ENCODE data around the gene KMT2B.
"Not testable (repeated sequence)": the region's sequence is repeated elsewhere in the genome, so short reads cannot be mapped to it uniquely, and the experiment has no call there.

KMT2B gene

DNA sequence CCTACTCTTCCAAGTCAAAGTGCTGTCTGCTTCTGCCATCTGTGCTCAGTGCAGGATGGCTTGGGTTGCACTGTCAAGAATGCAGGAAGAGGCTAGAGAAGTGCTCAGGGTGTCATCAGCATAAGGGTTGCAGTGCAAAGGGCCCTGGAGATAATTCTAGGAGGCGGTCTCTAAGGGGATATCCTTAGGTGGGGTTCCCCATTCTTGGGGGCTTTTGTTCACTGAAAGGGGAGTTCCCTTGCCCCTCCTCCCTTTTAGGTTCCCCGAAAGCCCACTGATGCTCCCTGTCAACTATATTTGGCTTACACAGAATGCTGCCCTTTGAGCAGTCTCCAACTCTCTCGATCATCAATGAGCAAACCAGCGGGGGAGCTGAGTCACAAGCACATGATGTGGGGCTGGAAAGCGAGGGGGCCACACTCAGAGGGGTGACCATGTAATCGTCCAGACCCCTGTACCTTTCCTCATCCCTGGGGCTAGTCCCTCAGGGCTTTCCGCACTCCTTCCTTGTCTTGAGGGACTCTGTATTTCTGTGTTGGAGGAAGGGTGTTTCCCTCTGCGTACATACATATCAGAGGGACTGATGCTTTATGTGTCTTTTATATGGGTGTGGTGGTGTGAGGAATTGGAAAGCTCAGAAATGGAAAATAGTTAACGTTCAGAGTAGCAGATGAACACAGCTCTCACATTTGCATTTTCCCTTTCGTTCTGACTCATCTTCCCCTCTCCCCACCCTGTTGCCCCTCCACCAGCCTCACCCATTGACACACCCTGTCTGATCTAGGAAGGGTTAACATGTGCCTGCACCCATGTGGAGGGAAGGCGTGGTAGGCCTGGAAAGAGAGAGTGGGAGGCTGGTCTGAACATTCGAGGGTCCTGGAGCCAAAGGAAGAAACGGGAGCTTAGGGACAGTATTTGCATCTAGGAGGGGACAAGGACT lies 6.7 kb upstream of the KMT2B start:
- peak; percentile 85 for DNase-seq

DNA sequence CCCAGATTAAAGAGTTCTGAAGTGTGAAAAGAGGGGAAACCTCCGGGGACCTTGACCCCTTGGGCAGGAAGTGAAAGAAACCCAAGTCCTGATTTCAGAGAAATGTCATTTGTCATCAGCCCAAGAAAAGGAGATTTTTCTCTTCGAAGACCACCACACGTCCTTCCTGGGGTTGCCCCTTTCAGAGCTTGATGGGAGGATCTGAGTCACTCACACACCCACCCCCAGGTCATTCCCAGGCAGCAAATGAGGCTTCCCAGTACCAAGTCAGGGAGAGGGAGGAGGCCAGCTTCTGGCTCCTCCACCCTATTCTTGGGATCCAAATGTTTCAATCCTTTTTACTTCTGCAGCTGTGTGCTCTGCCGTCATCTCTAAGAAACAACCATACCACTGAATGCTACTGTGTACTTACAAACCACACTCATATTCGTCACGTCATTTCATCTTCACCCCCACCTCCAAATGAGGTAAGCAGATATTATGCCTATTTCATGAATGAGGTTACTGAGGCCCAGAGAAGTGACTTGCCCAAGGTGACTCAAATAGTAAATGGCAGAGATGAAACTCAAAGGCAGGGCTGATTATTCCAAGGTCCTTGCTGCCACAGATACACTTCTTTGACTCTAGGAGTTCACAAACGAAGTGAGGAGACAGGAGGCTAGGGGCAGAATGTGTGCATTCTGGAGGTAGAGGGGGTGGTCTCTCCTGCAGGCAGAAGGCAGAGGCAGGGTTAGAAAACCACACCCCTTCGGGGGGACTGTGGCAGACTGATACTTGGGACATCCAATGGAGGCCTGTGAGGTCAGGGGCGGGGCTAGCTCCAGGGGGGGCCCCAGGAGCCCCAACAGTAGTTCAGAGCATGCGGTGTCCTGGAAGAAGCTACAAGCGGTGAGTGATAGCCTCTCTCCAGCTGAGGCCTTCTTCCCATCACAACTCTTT lies 5.0 kb upstream of the KMT2B start:
- peak; percentile 82 for DNase-seq

DNA sequence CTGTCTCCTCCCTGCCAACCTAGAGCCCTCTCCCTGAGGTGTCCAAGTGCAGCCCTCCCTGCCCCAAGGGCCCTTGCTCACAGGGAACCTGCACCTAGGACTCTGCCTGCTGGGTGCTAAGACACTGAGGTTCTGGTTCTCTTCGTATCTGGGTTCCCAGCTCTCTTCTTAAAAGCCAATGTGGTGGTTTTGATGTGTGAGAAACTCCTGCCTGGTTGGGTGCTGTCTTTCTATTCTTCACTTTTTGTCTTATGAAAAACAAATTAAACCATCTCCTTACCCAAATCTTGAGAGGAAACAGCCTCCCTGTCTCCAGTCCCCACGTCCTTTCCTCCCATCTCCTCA lies 4.3 kb upstream of the KMT2B start:
- no peak for DNase-seq

DNA sequence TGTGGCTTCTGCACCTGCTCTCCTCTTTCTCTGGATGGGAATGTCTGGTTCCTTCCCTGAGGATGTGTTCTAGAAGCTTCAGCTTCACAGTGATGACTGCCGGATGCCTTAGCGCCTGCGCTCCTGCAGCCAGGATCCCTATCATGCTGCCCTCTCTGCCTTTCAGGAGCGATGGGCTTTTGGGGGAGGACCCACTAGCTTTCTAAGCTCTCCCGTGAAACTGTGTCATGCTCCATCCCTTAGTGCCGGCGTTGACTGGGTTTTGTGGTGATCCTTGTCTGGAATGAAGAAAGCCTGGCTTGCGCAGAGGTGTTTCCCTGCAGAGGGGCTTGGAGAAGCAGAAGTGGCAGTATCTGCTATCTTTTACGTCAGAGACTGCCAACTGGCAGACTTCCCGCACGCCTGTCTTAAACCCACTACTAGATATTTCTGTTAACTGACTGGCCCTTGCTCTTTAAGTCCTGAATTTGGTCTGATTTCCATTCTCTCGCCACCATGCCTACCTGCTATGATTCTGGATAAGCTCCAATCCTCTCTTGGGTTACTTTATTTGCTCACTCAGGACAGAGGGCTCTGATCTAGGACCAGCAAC lies 3.8 kb upstream of the KMT2B start:
- no peak for DNase-seq

DNA sequence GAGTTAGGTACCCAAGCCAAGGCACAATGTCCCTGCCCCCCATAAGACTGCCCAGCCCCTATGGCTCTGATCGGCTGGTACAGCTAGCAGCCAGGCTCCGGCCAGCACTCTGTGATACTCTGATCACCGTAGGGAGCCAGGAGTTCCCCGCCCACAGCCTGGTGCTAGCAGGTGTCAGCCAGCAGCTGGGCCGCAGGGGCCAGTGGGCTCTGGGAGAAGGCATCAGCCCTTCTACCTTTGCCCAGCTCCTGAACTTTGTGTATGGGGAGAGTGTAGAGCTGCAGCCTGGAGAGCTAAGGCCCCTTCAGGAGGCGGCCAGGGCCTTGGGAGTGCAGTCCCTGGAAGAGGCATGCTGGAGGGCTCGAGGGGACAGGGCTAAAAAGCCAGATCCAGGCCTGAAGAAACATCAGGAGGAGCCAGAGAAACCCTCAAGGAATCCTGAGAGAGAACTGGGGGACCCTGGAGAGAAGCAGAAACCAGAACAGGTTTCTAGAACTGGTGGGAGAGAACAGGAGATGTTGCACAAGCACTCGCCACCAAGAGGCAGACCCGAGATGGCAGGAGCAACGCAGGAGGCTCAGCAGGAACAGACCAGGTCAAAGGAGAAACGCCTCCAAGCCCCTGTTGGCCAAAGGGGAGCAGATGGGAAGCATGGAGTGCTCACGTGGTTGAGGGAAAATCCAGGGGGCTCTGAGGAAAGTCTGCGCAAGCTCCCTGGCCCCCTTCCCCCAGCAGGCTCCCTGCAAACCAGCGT lies 3.0 kb upstream of the KMT2B start:
- DNase-seq, result no peak

DNA sequence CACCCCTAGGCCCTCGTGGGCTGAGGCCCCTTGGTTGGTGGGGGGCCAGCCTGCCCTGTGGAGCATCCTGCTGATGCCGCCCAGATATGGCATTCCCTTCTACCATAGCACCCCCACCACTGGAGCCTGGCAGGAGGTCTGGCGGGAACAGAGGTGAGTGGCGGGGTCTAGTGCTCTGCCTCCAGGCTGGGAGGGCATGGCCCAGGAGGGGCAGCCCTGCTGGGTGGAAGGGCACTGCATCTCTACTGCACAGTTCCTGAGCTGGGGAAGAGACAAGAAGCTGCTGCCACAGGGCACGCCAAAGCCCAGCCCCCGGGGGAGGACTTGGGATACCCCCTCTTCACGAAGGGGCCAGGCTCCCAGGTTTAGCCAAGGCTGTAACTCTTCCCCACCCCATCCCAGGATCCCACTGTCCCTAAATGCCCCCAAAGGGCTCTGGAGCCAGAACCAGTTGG lies 2.4 kb upstream of the KMT2B start:
- no peak for DNase-seq

DNA sequence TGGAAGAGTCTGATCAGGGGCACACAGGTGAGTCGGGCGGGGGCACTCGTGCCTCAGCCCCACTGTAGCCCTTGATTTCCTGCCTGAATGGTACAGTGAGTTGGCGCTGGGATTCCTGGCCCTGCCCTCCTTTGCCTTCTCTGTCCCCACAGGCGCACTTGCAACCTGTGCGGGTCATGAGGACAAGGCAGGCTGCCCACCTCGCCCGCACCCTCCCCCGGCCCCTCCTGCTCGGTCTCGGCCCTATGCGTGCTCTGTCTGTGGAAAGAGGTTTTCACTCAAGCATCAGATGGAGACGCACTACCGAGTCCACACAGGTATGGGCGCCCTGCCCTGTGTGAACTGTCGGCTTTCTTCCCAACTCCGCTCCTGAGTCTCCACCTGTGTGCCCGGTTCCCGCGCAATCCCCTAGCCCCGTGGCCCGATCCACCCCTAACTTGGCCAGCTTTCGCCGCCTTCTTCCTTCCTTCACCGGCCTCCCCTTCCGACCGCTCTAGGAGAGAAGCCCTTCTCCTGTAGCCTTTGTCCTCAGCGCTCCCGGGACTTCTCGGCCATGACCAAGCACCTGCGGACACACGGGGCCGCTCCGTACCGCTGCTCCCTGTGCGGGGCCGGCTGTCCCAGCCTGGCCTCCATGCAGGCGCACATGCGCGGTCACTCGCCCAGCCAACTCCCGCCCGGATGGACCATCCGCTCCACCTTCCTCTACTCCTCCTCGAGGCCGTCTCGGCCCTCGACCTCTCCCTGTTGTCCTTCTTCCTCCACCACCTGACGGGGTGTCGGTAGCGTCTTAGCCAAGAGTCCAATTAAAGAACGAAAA lies 1.6 kb upstream of the KMT2B start:
- DNase-seq, result no peak

DNA sequence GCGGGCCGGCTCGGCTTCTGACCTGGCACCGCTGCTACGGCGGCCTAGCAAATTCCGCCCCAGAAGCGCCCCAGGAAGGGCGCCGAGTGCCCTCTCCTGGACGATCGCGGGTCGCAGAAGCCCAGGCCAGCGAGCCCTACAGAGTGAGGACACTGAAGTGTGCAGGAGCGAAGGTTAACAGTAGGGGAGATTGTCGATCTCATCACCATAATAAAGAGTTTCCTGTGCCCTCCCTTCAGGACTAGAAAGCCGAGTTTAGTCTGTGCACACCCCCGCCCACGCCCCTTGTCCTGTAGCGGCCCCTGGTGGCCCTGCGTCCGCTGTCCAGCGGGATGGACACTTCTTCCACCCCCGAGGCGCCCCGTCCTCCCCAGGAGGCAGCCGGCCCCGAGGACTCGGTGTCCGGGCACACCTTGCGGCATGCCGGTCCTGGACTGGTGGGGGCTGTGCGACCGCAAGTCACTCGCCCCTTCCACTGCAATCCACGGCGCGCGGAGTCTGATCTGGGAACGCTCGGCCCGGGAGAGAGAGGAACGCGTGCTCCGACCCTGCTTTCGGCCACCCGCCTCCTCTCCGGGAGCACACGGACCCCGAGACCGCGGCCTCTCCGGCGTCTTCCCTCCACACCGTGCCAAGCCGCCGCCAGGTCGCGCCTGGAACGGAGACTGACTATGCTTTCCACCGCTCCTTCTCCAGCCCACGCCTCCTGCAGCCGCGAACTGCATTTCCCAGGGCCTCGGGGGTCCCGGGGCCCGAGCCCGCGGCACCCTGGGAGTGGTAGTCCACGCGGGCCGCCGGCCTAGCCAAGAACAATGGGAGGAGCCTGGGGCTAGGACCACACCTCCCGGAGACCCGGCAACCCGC lies 770 bp upstream of the KMT2B start:
- DNase-seq, result peak; percentile 99

DNA sequence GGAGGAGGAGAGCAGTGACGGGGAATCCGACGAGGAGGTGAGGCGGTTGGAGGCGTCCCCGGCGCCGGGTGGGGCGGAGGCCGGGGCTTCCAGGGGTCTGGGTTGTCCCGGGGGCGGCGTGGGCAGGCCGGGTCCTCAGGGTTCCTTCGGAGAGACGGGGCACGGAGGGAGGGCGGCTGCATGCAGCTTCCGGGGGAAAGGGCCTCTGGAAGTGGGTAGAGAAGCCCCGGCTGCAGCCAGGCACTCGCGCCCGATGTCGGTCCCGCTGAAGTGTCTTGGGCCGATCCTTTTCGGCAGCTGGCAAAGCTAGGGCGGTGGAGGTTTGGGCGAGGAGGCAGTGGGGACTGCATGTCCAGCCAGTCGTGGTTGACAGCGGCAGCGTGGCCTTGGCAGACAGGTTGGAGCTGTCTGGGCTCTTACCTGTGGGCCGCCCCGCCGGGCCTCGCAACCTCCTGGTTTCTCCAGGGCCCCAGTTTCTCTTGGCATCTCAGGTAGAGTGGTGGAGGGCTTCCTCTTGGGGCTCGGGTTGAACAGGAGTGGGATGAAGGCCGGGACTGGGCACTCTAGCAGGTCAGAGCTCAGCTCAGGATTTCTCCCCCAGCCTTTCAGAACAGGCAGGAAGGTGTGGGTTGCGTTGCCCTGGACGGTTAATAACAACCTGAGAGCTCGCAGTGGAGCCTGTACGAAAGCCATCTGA lies 690 bp downstream of the KMT2B start:
- DNase-seq, result peak; percentile 85

DNA sequence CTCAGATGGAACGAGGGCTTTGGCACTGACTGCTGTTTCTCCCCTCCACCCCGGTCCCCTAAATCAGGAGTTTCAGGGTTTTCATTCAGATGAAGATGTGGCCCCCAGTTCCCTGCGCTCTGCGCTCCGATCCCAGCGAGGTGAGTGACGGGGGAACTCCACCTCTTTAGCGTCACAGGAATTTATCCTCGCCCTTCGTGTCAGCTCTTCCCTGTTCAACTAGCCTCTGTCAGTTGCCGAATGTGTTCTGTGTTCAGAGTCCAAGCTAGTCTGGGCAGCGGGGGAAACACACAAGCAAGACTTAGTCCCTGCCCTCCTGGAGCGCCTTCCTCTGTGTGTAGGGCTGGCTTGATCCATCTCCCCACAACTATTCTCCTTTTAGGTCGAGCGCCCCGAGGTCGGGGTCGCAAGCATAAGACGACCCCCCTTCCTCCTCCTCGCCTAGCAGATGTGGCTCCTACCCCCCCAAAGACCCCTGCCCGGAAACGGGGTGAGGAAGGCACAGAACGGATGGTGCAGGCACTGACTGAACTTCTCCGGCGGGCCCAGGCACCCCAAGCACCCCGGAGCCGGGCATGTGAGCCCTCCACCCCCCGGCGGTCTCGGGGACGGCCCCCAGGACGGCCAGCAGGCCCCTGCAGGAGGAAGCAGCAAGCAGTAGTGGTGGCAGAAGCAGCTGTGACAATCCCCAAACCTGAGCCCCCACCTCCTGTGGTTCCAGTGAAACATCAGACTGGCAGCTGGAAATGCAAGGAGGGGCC lies 1.8 kb downstream of the KMT2B start:
- DNase-seq, result no peak

DNA sequence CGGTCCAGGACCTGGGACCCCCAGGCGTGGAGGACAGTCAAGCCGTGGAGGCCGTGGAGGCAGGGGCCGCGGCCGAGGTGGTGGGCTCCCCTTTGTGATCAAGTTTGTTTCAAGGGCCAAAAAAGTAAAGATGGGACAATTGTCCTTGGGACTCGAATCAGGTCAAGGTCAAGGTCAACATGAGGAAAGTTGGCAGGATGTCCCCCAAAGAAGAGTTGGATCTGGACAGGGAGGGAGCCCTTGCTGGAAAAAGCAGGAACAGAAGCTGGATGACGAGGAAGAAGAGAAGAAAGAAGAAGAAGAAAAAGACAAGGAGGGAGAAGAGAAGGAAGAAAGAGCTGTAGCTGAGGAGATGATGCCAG lies 2.3 kb downstream of the KMT2B start:
- DNase-seq, result no peak

DNA sequence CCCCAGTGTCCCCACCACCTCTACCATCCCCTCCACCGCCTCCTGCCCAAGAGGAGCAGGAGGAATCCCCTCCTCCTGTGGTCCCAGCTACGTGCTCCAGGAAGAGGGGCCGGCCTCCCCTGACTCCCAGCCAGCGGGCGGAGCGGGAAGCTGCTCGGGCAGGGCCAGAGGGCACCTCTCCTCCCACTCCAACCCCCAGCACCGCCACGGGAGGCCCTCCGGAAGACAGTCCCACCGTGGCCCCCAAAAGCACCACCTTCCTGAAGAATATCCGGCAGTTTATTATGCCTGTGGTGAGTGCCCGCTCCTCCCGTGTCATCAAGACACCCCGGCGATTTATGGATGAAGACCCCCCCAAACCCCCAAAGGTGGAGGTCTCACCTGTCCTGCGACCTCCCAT lies 2.8 kb downstream of the KMT2B start:
- no peak for DNase-seq

DNA sequence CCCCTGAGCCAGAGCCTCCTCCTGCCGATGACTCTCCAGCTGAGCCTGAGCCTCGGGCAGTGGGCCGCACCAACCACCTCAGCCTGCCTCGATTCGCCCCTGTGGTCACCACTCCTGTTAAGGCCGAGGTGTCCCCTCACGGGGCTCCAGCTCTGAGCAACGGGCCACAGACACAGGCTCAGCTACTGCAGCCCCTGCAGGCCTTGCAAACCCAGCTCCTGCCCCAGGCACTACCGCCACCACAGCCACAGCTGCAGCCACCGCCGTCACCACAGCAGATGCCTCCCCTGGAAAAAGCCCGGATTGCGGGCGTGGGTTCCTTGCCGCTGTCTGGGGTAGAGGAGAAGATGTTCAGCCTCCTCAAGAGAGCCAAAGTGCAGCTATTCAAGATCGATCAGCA lies 3.6 kb downstream of the KMT2B start:
- no peak for DNase-seq

DNA sequence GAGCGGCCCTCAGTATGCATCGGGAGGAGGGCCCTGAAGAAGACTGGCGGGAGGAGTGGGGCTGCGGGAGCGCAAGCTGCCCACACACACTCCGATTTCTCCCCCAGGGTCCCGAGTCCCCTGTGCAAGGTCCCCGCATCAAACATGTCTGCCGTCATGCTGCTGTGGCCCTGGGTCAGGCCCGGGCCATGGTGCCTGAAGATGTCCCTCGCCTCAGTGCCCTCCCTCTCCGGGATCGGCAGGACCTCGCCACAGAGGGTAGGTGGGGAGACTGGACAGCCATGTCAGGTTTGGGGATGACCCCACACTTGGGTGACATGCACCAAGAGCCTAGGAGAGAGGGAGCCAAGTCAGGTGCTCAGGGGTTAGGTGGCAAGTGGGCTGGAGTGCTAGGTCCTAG lies 4.7 kb downstream of the KMT2B start:
- no peak for DNase-seq

DNA sequence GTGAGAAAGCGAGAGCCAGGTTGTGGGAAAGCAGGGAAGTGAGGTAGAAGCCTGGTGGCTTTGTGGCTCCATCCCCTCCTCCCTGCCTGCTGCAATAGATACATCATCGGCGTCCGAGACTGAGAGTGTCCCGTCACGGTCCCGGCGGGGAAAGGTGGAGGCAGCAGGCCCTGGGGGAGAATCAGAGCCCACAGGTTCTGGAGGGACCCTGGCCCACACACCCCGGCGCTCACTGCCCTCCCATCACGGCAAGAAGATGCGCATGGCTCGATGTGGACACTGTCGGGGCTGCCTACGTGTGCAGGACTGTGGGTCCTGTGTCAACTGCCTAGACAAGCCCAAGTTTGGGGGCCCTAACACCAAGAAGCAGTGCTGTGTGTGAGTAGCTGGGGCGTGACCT lies 5.1 kb downstream of the KMT2B start:
- DNase-seq, result no peak

DNA sequence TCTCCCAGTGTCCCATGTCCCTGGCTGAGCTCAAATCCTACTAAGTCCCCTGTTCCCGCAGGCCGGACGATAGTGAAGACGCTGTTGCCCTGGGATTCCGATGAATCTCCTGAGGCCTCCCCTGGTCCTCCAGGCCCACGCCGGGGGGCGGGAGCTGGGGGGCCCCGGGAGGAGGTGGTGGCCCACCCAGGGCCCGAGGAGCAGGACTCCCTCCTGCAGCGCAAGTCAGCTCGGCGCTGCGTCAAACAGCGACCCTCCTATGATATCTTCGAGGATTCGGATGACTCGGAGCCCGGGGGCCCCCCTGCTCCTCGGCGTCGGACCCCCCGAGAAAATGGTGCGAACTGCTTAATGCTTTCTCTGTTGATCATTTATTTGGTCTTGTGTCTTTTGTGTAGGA lies 5.9 kb downstream of the KMT2B start:
- DNase-seq, result no peak

DNA sequence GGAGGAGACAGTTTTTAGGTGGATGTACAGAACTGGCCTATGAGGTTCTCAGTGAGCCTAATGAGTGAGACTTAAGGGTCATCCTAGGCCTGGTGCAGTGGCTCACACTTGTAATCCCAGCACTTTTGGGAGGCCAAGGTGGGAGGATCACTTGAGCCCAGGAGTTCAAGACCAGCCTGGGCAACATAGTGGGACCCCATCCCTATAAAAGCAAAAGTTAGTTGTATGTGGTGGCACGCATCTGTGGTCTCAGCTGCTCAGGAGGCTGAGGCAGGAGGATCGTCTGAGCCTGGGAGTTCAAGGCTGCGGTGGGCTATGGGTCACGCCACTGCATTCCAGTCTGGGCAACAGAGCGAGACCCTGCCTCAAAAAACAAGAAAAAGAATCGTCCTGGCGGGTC lies 6.3 kb downstream of the KMT2B start:
- DNase-seq, result not testable (repeated sequence)

DNA sequence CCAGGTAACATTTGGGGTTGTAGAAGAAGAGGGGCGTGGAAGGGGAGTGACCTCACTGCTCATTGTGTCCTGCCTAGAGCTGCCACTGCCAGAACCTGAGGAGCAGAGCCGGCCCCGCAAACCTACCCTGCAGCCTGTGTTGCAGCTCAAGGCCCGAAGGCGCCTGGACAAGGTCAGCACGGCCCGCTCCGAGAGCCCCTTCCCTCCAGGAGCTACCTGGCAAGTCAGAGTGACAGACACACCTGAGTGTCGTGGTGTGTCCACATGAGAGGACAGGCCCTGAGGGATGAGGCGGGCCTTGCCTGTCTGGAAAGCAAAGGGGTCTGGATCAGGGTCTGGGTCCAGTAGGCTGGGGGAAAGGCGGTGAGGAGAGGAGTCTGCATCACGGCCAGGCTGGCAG lies 6.8 kb downstream of the KMT2B start:
- no peak for DNase-seq

DNA sequence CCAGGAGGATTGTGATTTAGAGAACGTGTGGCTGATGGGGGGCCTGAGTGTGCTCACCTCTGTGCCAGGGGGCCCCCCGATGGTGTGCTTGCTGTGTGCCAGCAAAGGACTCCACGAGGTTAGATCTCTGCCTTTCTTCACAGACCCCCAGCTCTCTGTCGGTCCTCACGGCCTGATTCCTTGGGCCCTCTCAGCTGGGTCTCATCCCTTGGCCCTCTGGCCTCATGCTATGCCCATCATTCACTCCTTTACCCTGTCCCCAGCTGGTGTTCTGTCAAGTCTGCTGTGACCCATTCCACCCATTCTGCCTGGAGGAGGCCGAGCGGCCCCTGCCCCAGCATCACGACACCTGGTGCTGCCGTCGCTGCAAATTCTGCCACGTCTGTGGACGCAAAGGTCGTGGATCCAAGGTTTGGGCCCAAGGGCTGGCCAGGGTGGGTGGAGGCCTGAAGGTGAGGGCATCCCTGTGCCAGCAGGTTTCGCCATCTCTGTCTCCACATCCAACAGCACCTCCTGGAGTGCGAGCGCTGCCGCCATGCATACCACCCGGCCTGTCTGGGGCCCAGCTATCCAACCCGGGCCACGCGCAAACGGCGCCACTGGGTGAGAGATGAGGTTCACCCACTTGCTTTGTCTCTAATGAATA lies 7.5 kb downstream of the KMT2B start:
- DNase-seq, result no peak

All from activated effector memory CD4-positive, alpha-beta T cell treated with anti-CD3 and anti-CD28 coated beads, Interleukin-2, amount 50 U/mL, for 16 hours (primary cell).